GM12891 (cell line): Measurements from ENCODE around the gene OGFRL1.

Experiments
- PAX5 ChIP-seq: IDR thresholded peaks from 2 replicates; pipeline ENCODE4 v1.6.1; 2011; ENCODE audit warnings: low read length, moderate library complexity, mild to moderate bottlenecking; ENCODE audit not compliant: insufficient read depth, severe bottlenecking
- POLR2A ChIP-seq: IDR thresholded peaks from 2 replicates; pipeline ENCODE4 v1.6.1; 2011; ENCODE audit warnings: low read depth, low read length, control low read depth
- POLR2AphosphoS5 ChIP-seq: IDR thresholded peaks from 2 replicates; pipeline ENCODE4 v1.6.1; 2011; ENCODE audit warnings: low read depth, low read length, control low read depth
- POU2F2 ChIP-seq: IDR thresholded peaks from 2 replicates; pipeline ENCODE4 v1.6.1; 2011; ENCODE audit warnings: low read depth, mild to moderate bottlenecking, control low read depth, low read length, moderate library complexity
- SPI1 ChIP-seq: IDR thresholded peaks from 2 replicates; pipeline ENCODE4 v1.6.1; 2011; ENCODE audit warnings: low read depth, low read length, control low read depth
- TAF1 ChIP-seq: IDR thresholded peaks from 2 replicates; pipeline ENCODE4 v1.6.1; 2011; ENCODE audit warnings: low read depth, low read length, control low read depth

- TF ChIP-seq POLR2AphosphoS5: no peak
- no peak for TF ChIP-seq POLR2A
- TF ChIP-seq TAF1: no peak
- TF ChIP-seq SPI1: no peak
- no peak for TF ChIP-seq POU2F2
- TF ChIP-seq PAX5: no peak
Observed at GRCh38 chr6:71292001-71292400, 3.4 kb downstream of the OGFRL1 start.
